GM23248 (cell line): ENCODE data around the gene DOK7. TPM values are rescaled to one million over a fixed set of nuclear protein-coding genes. Genes with fewer than 3 reads are reported as not detected.

Source experiments
- DNase-seq: peaks from one replicate; pipeline ENCODE4 v3.0.0-alpha.2; 2015
- H2AFZ ChIP-seq: fragments of 200-600 bp; sonication (generic); 2 replicates; pipeline ENCODE4 v1.6.1; 2016; ENCODE audit warnings: antibody characterized with exemption
- H3F3A ChIP-seq: fragments of 200-600 bp; sonication (generic); 2 replicates; pipeline ENCODE4 v1.6.1; 2016; ENCODE audit warnings: mild to moderate bottlenecking, antibody characterized with exemption, mixed run types; ENCODE audit not compliant: insufficient read depth
- H3K27ac ChIP-seq: fragments of 200-600 bp; sonication (generic); 2 replicates; pipeline ENCODE4 v1.5.1; 2016; ENCODE audit warnings: mild to moderate bottlenecking
- H3K27me3 ChIP-seq: fragments of 200-600 bp; sonication (generic); replicated peaks from 2 replicates; pipeline ENCODE4 v1.6.1; 2016; ENCODE audit warnings: mild to moderate bottlenecking; ENCODE audit not compliant: insufficient read depth
- H3K36me3 ChIP-seq: fragments of 200-600 bp; sonication (generic); 2 replicates; pipeline ENCODE4 v1.6.1; 2016; ENCODE audit warnings: low read depth, mild to moderate bottlenecking
- H3K4me1 ChIP-seq: fragments of 200-600 bp; sonication (generic); 2 replicates; pipeline ENCODE4 v1.6.1; 2016; ENCODE audit warnings: mild to moderate bottlenecking; ENCODE audit not compliant: insufficient read depth
- H3K4me2 ChIP-seq: fragments of 200-600 bp; sonication (generic); one replicate; pipeline ENCODE4 v1.6.1; 2016; ENCODE audit warnings: mild to moderate bottlenecking; ENCODE audit not compliant: unreplicated experiment
- H3K4me3 ChIP-seq: fragments of 200-600 bp; sonication (generic); 2 replicates; pipeline ENCODE4 v1.5.1; 2016; ENCODE audit warnings: mild to moderate bottlenecking
- H3K79me2 ChIP-seq: fragments of 200-600 bp; sonication (generic); 2 replicates; pipeline ENCODE4 v1.6.1; 2016; ENCODE audit warnings: mild to moderate bottlenecking; ENCODE audit not compliant: insufficient read depth
- H3K9ac ChIP-seq: fragments of 200-600 bp; sonication (generic); 2 replicates; pipeline ENCODE4 v1.6.1; 2016; ENCODE audit warnings: mild to moderate bottlenecking
- H3K9me2 ChIP-seq: fragments of 200-600 bp; sonication (generic); 2 replicates; pipeline ENCODE4 v1.6.1; 2016; ENCODE audit warnings: mixed run types, mild to moderate bottlenecking, moderate library complexity; ENCODE audit not compliant: insufficient read depth
- H3K9me3 ChIP-seq: fragments of 200-600 bp; sonication (generic); one replicate; pipeline ENCODE4 v1.6.1; 2017; ENCODE audit warnings: low read depth
- H4K20me1 ChIP-seq: fragments of 200-600 bp; sonication (generic); 2 replicates; pipeline ENCODE4 v1.6.0; 2016; ENCODE audit not compliant: insufficient read depth
- EZH2 ChIP-seq: fragments of 200-600 bp; sonication (generic); IDR thresholded peaks from 2 replicates; pipeline ENCODE4 v1.6.1; 2018; ENCODE audit warnings: antibody characterized with exemption, mild to moderate bottlenecking; ENCODE audit not compliant: insufficient read depth, poor library complexity, severe bottlenecking
- EZH2phosphoT487 ChIP-seq: fragments of 200-600 bp; sonication (generic); IDR thresholded peaks from 2 replicates; pipeline ENCODE4 v1.6.1; 2018; ENCODE audit warnings: antibody characterized with exemption, moderate library complexity, mild to moderate bottlenecking, low read depth; ENCODE audit not compliant: insufficient read depth
- WGBS, 2 experiments: methylation state at CpG; one replicate each; pipeline ENCODE4 v1.1.6; 2015 to 2017; ENCODE audit warnings: low lambda C conversion rate in 2 of 2, low coverage in 1 of 2; ENCODE audit errors: missing lambda C conversion rate in 2 of 2; 5-methylcytosine and 5-hydroxymethylcytosine counted together
- in situ Hi-C: fragments of 300-500 bp; cut with MboI; formaldehyde crosslinking; loops from 2 replicates; pipeline ENCODE4 v1.15.0; 2020
- polyA plus RNA-seq: library from polyadenylated mRNA; unstranded; fragments of >200 nt; fragmentation: Nextera tagmentation; extraction: Ambion mirVana; gene quantifications from 2 replicates; pipeline ENCODE4 v1.2.1, GENCODE V29; 2016
- total RNA-seq: library from RNA; depleted of rRNA; stranded (reverse); fragments of >200 nt; shearing (Covaris generic); gene quantifications from 2 replicates; pipeline ENCODE4 v1.2.3, GENCODE V29; 2014

DOK7 gene
- total and polyA plus RNA-seq, 2 experiments from 2014 or later = not detected

DNA sequence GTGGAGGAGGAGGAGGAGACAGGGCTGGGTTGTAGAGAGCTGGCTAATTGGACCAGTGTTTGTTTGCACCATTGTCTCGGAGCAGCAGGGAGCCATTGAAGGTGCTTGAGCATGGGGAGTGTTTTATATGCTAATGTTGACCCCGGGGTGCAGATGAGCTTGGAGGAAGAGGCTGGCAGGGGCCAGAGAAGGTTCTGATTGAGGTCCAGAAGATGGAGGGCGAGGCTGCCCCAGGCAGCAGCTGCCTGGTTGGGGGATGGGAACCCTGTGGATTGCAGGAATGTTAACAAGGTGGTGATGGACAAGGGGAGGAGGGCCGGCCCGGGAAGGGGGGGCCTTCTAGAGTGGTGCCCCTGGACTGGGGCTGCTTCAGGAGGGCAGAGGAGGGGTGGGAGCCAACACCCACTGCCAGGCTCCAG, 18.0 kb downstream of the DOK7 start:
- Histone ChIP-seq H3K27me3 (no peaks in the 10 kb centered on the region), H3F3A (no peaks in the 10 kb centered on the region), H2AFZ (no peak overlapping the region), H3K4me2 (no peak overlapping the region), H3K27ac (no peak overlapping the region), H4K20me1 (no peaks in the 10 kb centered on the region), H3K9ac (no peak overlapping the region), H3K4me3 (no peak overlapping the region), H3K79me2 (no peaks in the 10 kb centered on the region), H3K9me2 (no peaks in the 10 kb centered on the region), H3K36me3 (no peaks in the 10 kb centered on the region), H3K9me3 (no peaks in the 10 kb centered on the region), H3K4me1 (peaks cover 19% of the 10 kb centered on the region)
- in situ Hi-C loops = no loop called here
- DNase-seq = no peak
- WGBS, 2 experiments = 53 to 64% methylated on average over 3 to 5 of the region's 5 CpGs
- TF ChIP-seq EZH2 (no peak), EZH2phosphoT487 (no peak)

DNA sequence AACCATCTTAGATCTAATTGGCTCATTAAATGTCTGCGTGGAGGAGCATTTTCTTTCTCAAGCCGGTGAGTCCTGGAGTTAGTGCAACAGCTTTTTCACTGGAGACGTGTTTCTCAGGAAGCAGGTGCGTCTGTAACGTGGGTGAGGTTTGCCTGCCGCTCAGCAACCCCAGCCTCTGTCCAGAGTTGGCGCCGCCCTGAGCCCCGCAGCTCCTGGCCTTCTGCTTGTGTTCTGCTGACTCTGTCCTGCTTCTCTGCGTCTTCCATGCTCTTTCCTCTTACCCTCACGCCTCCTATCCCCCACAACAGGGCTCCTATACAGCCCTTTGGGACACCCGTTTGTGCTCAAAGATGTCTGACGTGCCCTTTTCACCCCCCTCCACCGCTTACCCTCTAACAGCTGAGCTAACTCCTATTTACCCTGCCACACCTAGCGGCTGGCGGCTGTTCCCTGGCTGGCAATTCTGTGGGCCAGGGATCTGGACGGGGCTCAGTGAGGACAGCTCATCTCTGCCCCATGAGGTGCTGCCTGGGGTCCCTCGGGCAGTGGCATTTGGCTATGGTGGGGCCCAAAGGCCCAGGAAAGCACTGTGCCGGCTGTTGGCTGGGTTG, 18.8 kb downstream of the DOK7 start:
- no peak overlapping the region for H3K4me2 ChIP-seq
- no peak overlapping the region for H2AFZ ChIP-seq
- WGBS, 2 experiments = 86 to 89% methylated on average over 19 of the region's 19 CpGs
- no peaks in the 10 kb centered on the region for H3K9me3 ChIP-seq
- H3F3A ChIP-seq = no peaks in the 10 kb centered on the region
- no peak overlapping the region for H3K9ac ChIP-seq
- TF ChIP-seq EZH2phosphoT487 (no peak), EZH2 (no peak)
- no peaks in the 10 kb centered on the region for H3K9me2 ChIP-seq
- H3K79me2 ChIP-seq = no peaks in the 10 kb centered on the region
- no peaks in the 10 kb centered on the region for H4K20me1 ChIP-seq
- no peak for DNase-seq
- peaks cover 19% of the 10 kb centered on the region for H3K4me1 ChIP-seq
- H3K27ac ChIP-seq = no peak overlapping the region
- no peaks in the 10 kb centered on the region for H3K36me3 ChIP-seq
- no peak overlapping the region for H3K4me3 ChIP-seq
- no peaks in the 10 kb centered on the region for H3K27me3 ChIP-seq
- in situ Hi-C loops = no loop called here

DNA sequence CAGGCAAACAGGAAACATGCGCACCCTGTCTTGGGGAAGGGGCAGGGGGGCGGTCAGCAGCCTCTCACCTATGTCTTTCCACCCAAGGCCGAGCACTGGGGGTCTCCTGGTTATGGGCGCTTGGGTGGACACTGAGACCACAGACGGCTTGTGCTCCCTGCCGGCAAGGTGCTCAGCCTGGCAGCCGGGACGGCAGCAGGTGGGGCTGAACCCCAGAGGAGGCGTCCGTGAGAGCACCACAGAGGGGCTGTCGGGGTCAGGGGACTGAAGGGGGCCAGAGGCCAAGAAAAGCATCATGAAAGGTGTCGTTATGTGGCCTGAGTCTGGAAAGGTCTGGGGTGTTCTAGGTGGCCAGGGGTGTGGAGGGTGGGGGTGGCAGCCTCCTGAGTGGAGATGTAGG, 19.6 kb downstream of the DOK7 start:
- Histone ChIP-seq H3K27me3 (no peaks in the 10 kb centered on the region), H3K79me2 (no peaks in the 10 kb centered on the region), H2AFZ (no peak overlapping the region), H3F3A (no peaks in the 10 kb centered on the region), H3K9me3 (no peaks in the 10 kb centered on the region), H3K9ac (no peak overlapping the region), H3K4me2 (no peak overlapping the region), H3K27ac (no peak overlapping the region), H4K20me1 (no peaks in the 10 kb centered on the region), H3K9me2 (no peaks in the 10 kb centered on the region), H3K4me1 (peaks cover 19% of the 10 kb centered on the region), H3K36me3 (no peaks in the 10 kb centered on the region), H3K4me3 (no peak overlapping the region)
- TF ChIP-seq EZH2 (no peak), EZH2phosphoT487 (no peak)
- in situ Hi-C loops = no loop called here
- DNase-seq = no peak
- WGBS, 2 experiments = 89 to 91% methylated on average over 10 to 12 of the region's 12 CpGs

DNA sequence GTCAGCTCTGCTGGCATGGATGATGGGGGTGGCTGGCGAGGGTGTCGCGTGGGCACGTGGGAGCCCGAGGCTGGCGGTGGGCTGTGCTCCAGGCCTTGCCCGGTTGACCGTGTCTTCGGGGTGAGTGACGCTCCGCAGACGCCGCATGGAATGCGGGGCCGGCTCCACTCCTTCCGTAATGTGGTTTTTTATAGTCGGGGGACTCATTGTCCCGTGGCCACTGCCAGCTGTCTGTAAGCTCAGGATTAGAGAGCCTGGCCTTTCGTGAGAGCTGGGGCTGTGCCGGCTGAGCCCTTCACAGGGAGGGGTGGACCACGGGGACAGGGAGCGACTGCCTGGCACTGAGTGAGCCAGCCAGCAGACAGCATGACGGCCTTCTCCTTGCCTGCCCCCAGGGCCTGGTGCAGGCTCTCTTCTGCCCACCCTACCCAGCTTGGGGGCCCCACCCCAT, 20.4 kb downstream of the DOK7 start:
- DNase-seq = peak; percentile 89
- Histone ChIP-seq H3K27ac (peak overlapping the region; percentile 43), H3F3A (no peaks in the 10 kb centered on the region), H3K4me1 (peaks cover 19% of the 10 kb centered on the region), H4K20me1 (no peaks in the 10 kb centered on the region), H2AFZ (no peak overlapping the region), H3K4me2 (peak overlapping the region; percentile 62), H3K79me2 (no peaks in the 10 kb centered on the region), H3K9me3 (no peaks in the 10 kb centered on the region), H3K9ac (peak overlapping the region; percentile 61; the same call in 1 of the 2 replicates), H3K27me3 (no peaks in the 10 kb centered on the region), H3K4me3 (no peak overlapping the region), H3K36me3 (no peaks in the 10 kb centered on the region), H3K9me2 (no peaks in the 10 kb centered on the region)
- in situ Hi-C loops = no loop called here
- 5 to 7% methylated on average over 22 to 23 of the region's 23 CpGs for WGBS, 2 experiments
- TF ChIP-seq EZH2 (no peak), EZH2phosphoT487 (no peak)
